CD14-positive monocyte (primary cell): Measurements from ENCODE around the gene HMCN2. TPM values are rescaled to one million over a fixed set of nuclear protein-coding genes. Genes with fewer than 3 reads are reported as not detected.
A peak's percentile ranks its signal among the peaks of the same experiment; 100 is the strongest.

ENCODE experiments used
- DNase-seq, 3 donors: peaks; one replicate each; pipeline ENCODE4 v3.0.0-alpha.2; 2011 to 2022
- H2AFZ ChIP-seq: 2 replicates; pipeline ENCODE4 v1.6.0; 2012; ENCODE audit warnings: mild to moderate bottlenecking, low read depth, low read length, inconsistent platforms; ENCODE audit not compliant: insufficient read depth, poor library complexity, severe bottlenecking
- H3K27ac ChIP-seq, 2 donors: 1 replicate in 1 of 2; 2 replicates in 1 of 2; pipeline ENCODE4 v1.5.1; 2012 to 2013; ENCODE audit warnings: low read length in 2 of 2, control low read depth in 1 of 2, inconsistent platforms in 1 of 2, low read depth in 1 of 2, mild to moderate bottlenecking in 1 of 2
- H3K27me3 ChIP-seq, 2 donors: one replicate each; pipeline versions ENCODE4 v1.6.0 to v1.6.1; 2011 to 2013; ENCODE audit warnings: low read length in 2 of 2; ENCODE audit not compliant: control insufficient read depth in 2 of 2, insufficient read depth in 2 of 2
- H3K36me3 ChIP-seq, 2 donors: replicated peaks in 1 of 2; 1 replicate in 1 of 2; 2 replicates in 1 of 2; pipeline versions ENCODE4 v1.5.1 to v1.6.1; 2012 to 2013; ENCODE audit warnings: low read length in 2 of 2, control low read depth in 1 of 2, inconsistent platforms in 1 of 2, mild to moderate bottlenecking in 1 of 2; ENCODE audit not compliant: insufficient read depth in 2 of 2, control insufficient read depth in 1 of 2
- H3K4me1 ChIP-seq, 2 donors: 1 replicate in 1 of 2; 2 replicates in 1 of 2; pipeline versions ENCODE4 v1.5.1 to v1.6.1; 2012 to 2013; ENCODE audit warnings: low read length in 2 of 2, control low read depth in 1 of 2, inconsistent platforms in 1 of 2, mild to moderate bottlenecking in 1 of 2, moderate library complexity in 1 of 2; ENCODE audit not compliant: insufficient read depth in 2 of 2, control insufficient read depth in 1 of 2
- H3K4me2 ChIP-seq: replicated peaks from 2 replicates; pipeline ENCODE3; 2012; ENCODE audit warnings: low read length, moderate library complexity, mild to moderate bottlenecking; ENCODE audit not compliant: poor library complexity, severe bottlenecking; ENCODE audit errors: extremely low read depth
- H3K4me3 ChIP-seq, 3 experiments: fragments of 200-600 bp in 1 of 3; sonication (generic) in 1 of 3; replicated peaks in 1 of 3; 1 replicate in 2 of 3; 2 replicates in 1 of 3; pipeline ENCODE4 v1.5.1; 2011 to 2013; ENCODE audit warnings: low read length in 3 of 3, mild to moderate bottlenecking in 3 of 3, control low read depth in 2 of 3, low read depth in 2 of 3, inconsistent platforms in 1 of 3, moderate library complexity in 1 of 3
- H3K79me2 ChIP-seq: 2 replicates; pipeline ENCODE4 v1.6.0; 2012; ENCODE audit warnings: mild to moderate bottlenecking, control low read depth, inconsistent platforms, low read length, moderate library complexity; ENCODE audit not compliant: insufficient read depth
- H3K9ac ChIP-seq: 2 replicates; pipeline ENCODE4 v1.6.0; 2017; ENCODE audit warnings: low read length, mild to moderate bottlenecking; ENCODE audit not compliant: insufficient read depth, poor library complexity, severe bottlenecking
- H3K9me3 ChIP-seq, 2 donors: replicated peaks in 1 of 2; 1 replicate in 1 of 2; 2 replicates in 1 of 2; pipeline versions ENCODE4 v1.5.1 to v1.6.1; 2012 to 2013; ENCODE audit warnings: low read length in 2 of 2, control low read depth in 1 of 2; ENCODE audit not compliant: control insufficient read depth in 1 of 2, insufficient read depth in 1 of 2
- H4K20me1 ChIP-seq: 2 replicates; pipeline ENCODE4 v1.6.0; 2012; ENCODE audit warnings: mild to moderate bottlenecking, low read length, control low read depth, moderate library complexity; ENCODE audit not compliant: insufficient read depth
- H3K27ac Mint-ChIP-seq, 7 donors: one replicate each; pipeline ENCODE4 v1.8.0; 2020; ENCODE audit warnings: mild to moderate bottlenecking in 7 of 7, mixed read lengths in 7 of 7, moderate library complexity in 6 of 7, inconsistent platforms in 2 of 7
- H3K27me3 Mint-ChIP-seq, 3 donors: one replicate each; pipeline ENCODE4 v1.8.0; 2021 to 2022; ENCODE audit warnings: low read depth in 3 of 3, mild to moderate bottlenecking in 3 of 3, mixed read lengths in 3 of 3, moderate library complexity in 3 of 3, inconsistent platforms in 1 of 3
- H3K36me3 Mint-ChIP-seq, 2 donors: one replicate each; pipeline ENCODE4 v1.8.0; 2020; ENCODE audit warnings: mixed read lengths in 2 of 2, inconsistent platforms in 1 of 2, mild to moderate bottlenecking in 1 of 2
- H3K4me1 Mint-ChIP-seq: one replicate; pipeline ENCODE4 v1.8.0; 2020; ENCODE audit warnings: mild to moderate bottlenecking, mixed read lengths
- H3K4me3 Mint-ChIP-seq, 2 donors: one replicate each; pipeline ENCODE4 v1.8.0; 2020; ENCODE audit warnings: mild to moderate bottlenecking in 2 of 2, mixed read lengths in 2 of 2, moderate library complexity in 1 of 2
- H3K9me3 Mint-ChIP-seq, 7 donors: one replicate each; pipeline ENCODE4 v1.8.0; 2020 to 2022; ENCODE audit warnings: mixed read lengths in 7 of 7, mild to moderate bottlenecking in 6 of 7, moderate library complexity in 6 of 7, inconsistent platforms in 2 of 7
- CTCF ChIP-seq: fragments of 200-600 bp; IDR thresholded peaks from one replicate; pipeline ENCODE4 v1.8.0; 2022; ENCODE audit warnings: antibody characterized with exemption, mild to moderate bottlenecking
- WGBS: methylation state at CpG from one replicate; pipeline ENCODE4 v1.1.5; 2013; ENCODE audit warnings: missing lambda C conversion rate; ENCODE audit not compliant: insufficient coverage; 5-methylcytosine and 5-hydroxymethylcytosine counted together
- intact Hi-C, 2 donors: fragments of 100-400 bp; cut with micrococcal nuclease; formaldehyde crosslinking; loops; one replicate each; pipeline versions ENCODE4 v1.15.0 to v1.15.1; 2023
- polyA plus RNA-seq, 3 donors: library from polyadenylated mRNA; depleted of rRNA in 1 of 3; unstranded in 2 of 3; stranded (reverse) in 1 of 3; fragments of 300-500 nt in 2 of 3; fragments of >200 nt in 1 of 3; fragmentation: Illumina TruSeq in 2 of 3; gene quantifications; 1 replicate in 2 of 3; 2 replicates in 1 of 3; pipeline ENCODE4 v1.2.3, GENCODE V29; 2012 to 2021

HMCN2 gene
- polyA plus RNA-seq, 3 donors: not detected

- H3K79me2 ChIP-seq: no peaks in the 10 kb centered on the region
- H3K27me3 ChIP-seq: no peaks in the 10 kb centered on the region
- H2AFZ ChIP-seq: no peak overlapping the region
- H3K4me1 Mint-ChIP-seq: no peaks in the 10 kb centered on the region
- H3K9me3 ChIP-seq: no peaks in the 10 kb centered on the region
- no peaks in the 10 kb centered on the region for H3K36me3 Mint-ChIP-seq
- no peak for TF ChIP-seq CTCF
- H3K4me3 ChIP-seq: no peak overlapping the region
- no peaks in the 10 kb centered on the region for H3K9me3 Mint-ChIP-seq
- H3K27ac Mint-ChIP-seq: peak overlapping the region in 1 of 7 donors; percentile 10
- H3K4me2 ChIP-seq: no peak overlapping the region
- no peaks in the 10 kb centered on the region for H3K4me1 ChIP-seq
- H3K27me3 Mint-ChIP-seq: peaks cover 0 to 12% (median 6%) of the 10 kb centered on the region in 3 donors
- no peak for DNase-seq
- no peak overlapping the region for H3K4me3 Mint-ChIP-seq
- WGBS: no CpG with 5 or more reads among the region's 5 CpGs
- H3K9ac ChIP-seq: no peak overlapping the region
- intact Hi-C loops: no loop called here
- H4K20me1 ChIP-seq: no peaks in the 10 kb centered on the region
- H3K36me3 ChIP-seq: no peaks in the 10 kb centered on the region
- H3K27ac ChIP-seq: no peak overlapping the region
Measured at GRCh38 chr9:130300739-130301138, 35.2 kb downstream of the HMCN2 start.

GRCh38 chr9:130301483-130302286 lies 36.1 kb downstream of the HMCN2 start:
- H3K4me2 ChIP-seq: no peak overlapping the region
- H3K4me1 Mint-ChIP-seq: no peaks in the 10 kb centered on the region
- H3K27ac ChIP-seq: no peak overlapping the region
- no peaks in the 10 kb centered on the region for H3K27me3 ChIP-seq
- WGBS: 90% methylated on average over 7 of the region's 18 CpGs
- peaks cover 0 to 10% (median 5%) of the 10 kb centered on the region in 3 donors for H3K27me3 Mint-ChIP-seq
- H3K4me1 ChIP-seq: no peaks in the 10 kb centered on the region
- no peak overlapping the region for H2AFZ ChIP-seq
- no peak for DNase-seq
- no peaks in the 10 kb centered on the region for H3K79me2 ChIP-seq
- no peak for TF ChIP-seq CTCF
- H3K9ac ChIP-seq: no peak overlapping the region
- no peaks in the 10 kb centered on the region for H3K36me3 Mint-ChIP-seq
- no peak overlapping the region for H3K27ac Mint-ChIP-seq
- H3K4me3 ChIP-seq: no peak overlapping the region
- no peaks in the 10 kb centered on the region for H3K9me3 ChIP-seq
- peak overlapping the region in 1 of 2 donors; percentile 24 for H3K4me3 Mint-ChIP-seq
- intact Hi-C loops: no loop called here
- H3K36me3 ChIP-seq: no peaks in the 10 kb centered on the region
- no peaks in the 10 kb centered on the region for H4K20me1 ChIP-seq
- H3K9me3 Mint-ChIP-seq: no peaks in the 10 kb centered on the region
